Endodermal cell (in vitro differentiated cells): ENCODE data around the gene TANK. TPM values are rescaled to one million over a fixed set of nuclear protein-coding genes. Genes with fewer than 3 reads are reported as not detected.
"Not testable (repeated sequence)": the region's sequence is repeated elsewhere in the genome, so short reads cannot be mapped to it uniquely, and the experiment has no call there.

Experiments used
- DNase-seq: peaks from one replicate; pipeline ENCODE4 v3.0.0-alpha.2; 2017
- H3K27ac ChIP-seq: 2 replicates; pipeline ENCODE4 v1.5.1; 2013; ENCODE audit warnings: mild to moderate bottlenecking, low read depth, low read length, moderate library complexity
- H3K27me3 ChIP-seq: 2 replicates; pipeline ENCODE4 v1.6.1; 2013; ENCODE audit warnings: mild to moderate bottlenecking, low read length, moderate library complexity; ENCODE audit not compliant: insufficient read depth, control insufficient read depth, poor library complexity, severe bottlenecking
- H3K36me3 ChIP-seq: 2 replicates; pipeline ENCODE4 v1.7.0; 2013; ENCODE audit warnings: mild to moderate bottlenecking, low read length, moderate library complexity; ENCODE audit not compliant: control insufficient read depth, insufficient read depth
- H3K4me1 ChIP-seq: one replicate; pipeline ENCODE4 v1.7.0; 2013; ENCODE audit warnings: low read length; ENCODE audit not compliant: control insufficient read depth, insufficient read depth
- H3K4me3 ChIP-seq: 2 replicates; pipeline ENCODE4 v1.5.1; 2013; ENCODE audit warnings: mild to moderate bottlenecking, low read length, moderate library complexity
- H3K9ac ChIP-seq: 2 replicates; pipeline ENCODE4 v1.6.1; 2013; ENCODE audit warnings: mild to moderate bottlenecking, low read length, moderate library complexity; ENCODE audit not compliant: poor library complexity, severe bottlenecking; ENCODE audit errors: extremely low read depth
- H3K9me3 ChIP-seq: 2 replicates; pipeline ENCODE4 v1.6.1; 2013; ENCODE audit warnings: mild to moderate bottlenecking, low read length, moderate library complexity; ENCODE audit not compliant: control insufficient read depth
- H3K27ac Mint-ChIP-seq: 2 replicates; pipeline ENCODE4 v1.8.0; 2020; ENCODE audit warnings: mixed read lengths
- H3K27me3 Mint-ChIP-seq: 2 replicates; pipeline ENCODE4 v1.8.0; 2021; ENCODE audit warnings: mild to moderate bottlenecking, mixed read lengths; ENCODE audit not compliant: insufficient read depth
- H3K36me3 Mint-ChIP-seq: 2 replicates; pipeline ENCODE4 v1.8.0; 2020; ENCODE audit warnings: low read depth, mixed read lengths
- H3K4me1 Mint-ChIP-seq: 2 replicates; pipeline ENCODE4 v1.8.0; 2020; ENCODE audit warnings: mixed read lengths
- H3K4me3 Mint-ChIP-seq: 2 replicates; pipeline ENCODE4 v1.8.0; 2020; ENCODE audit warnings: mild to moderate bottlenecking, moderate library complexity, mixed read lengths
- H3K9me3 Mint-ChIP-seq: 2 replicates; pipeline ENCODE4 v1.8.0; 2020; ENCODE audit warnings: mild to moderate bottlenecking, mixed read lengths
- CTCF ChIP-seq: fragments of 200-600 bp; sonication (generic); conservative IDR thresholded peaks from 2 replicates; pipeline ENCODE4 v1.5.0; 2021; ENCODE audit warnings: antibody characterized with exemption, mild to moderate bottlenecking
- WGBS, 2 experiments: methylation state at CpG; one replicate each; pipeline versions ENCODE4 v1.1.5 to v1.1.7; 2013; ENCODE audit warnings: missing lambda C conversion rate in 2 of 2, mixed read lengths in 1 of 2; ENCODE audit not compliant: insufficient coverage in 1 of 2, insufficient read length in 1 of 2; 5-methylcytosine and 5-hydroxymethylcytosine counted together
- total RNA-seq, 2 donors: library from RNA; stranded (reverse); fragmentation: NEBNext Ultra II Directional in 1 of 2; extraction: Animal tissue kit (Norgen Biotek cat#: 25700) in 1 of 2; gene quantifications; 2 replicates in 1 of 2; 3 replicates in 1 of 2; pipeline ENCODE4 v1.2.1, GENCODE V29; 2021

TANK gene
- total RNA-seq, 2 donors from 2014 or later = 22.4 to 33.2 TPM

- 95% methylated on average over 1 of the region's 1 CpG; no CpG with 5 or more reads in 1 of the 2 experiments for WGBS, 2 experiments
- H3K4me3 ChIP-seq = no peak overlapping the region
- peaks cover 6% of the 10 kb centered on the region for H3K9me3 Mint-ChIP-seq
- H3K4me1 ChIP-seq = no peaks in the 10 kb centered on the region
- H3K4me1 Mint-ChIP-seq = peaks cover 5% of the 10 kb centered on the region
- H3K27me3 Mint-ChIP-seq = no peaks in the 10 kb centered on the region
- no peak for TF ChIP-seq CTCF
- no peak for DNase-seq
- peaks cover 39% of the 10 kb centered on the region for H3K36me3 ChIP-seq
- H3K9me3 ChIP-seq = peaks cover 18% of the 10 kb centered on the region
- H3K9ac ChIP-seq = no peak overlapping the region
- no peak overlapping the region for H3K27ac ChIP-seq
- H3K4me3 Mint-ChIP-seq = no peak overlapping the region
- H3K36me3 Mint-ChIP-seq = peaks cover 51% of the 10 kb centered on the region
- H3K27me3 ChIP-seq = no peaks in the 10 kb centered on the region
- no peak overlapping the region for H3K27ac Mint-ChIP-seq
These were observed 17.7 kb downstream of the TANK start for GRCh38 chr2:161177969-161178368.

DNA sequence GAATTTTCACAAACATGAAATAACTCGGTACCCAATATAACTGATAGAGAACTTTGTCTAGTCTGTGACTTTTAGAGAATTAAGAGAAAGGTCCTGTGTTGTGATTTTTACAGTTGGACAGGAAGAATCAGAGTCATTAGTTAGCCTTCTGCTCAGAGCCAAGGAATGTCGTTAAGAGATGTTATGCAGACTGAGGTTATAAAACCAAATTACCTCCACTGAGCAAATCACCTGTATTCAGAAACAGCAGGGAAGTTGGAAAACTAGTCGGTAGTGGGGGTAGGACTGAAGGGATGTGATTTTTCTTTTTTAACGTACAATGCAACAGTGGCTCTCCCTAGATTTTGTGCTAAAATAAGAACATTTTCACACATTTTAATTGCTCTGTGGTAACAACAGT lies 18.5 kb downstream of the TANK start:
- H3K36me3 Mint-ChIP-seq = peaks cover 51% of the 10 kb centered on the region
- H3K27me3 Mint-ChIP-seq = no peaks in the 10 kb centered on the region
- no peak overlapping the region for H3K27ac ChIP-seq
- WGBS, 2 experiments = 93% methylated on average over 4 of the region's 4 CpGs; no CpG with 5 or more reads in 1 of the 2 experiments
- H3K4me3 Mint-ChIP-seq = no peak overlapping the region
- H3K9me3 Mint-ChIP-seq = peaks cover 6% of the 10 kb centered on the region
- H3K36me3 ChIP-seq = peaks cover 41% of the 10 kb centered on the region
- no peak overlapping the region for H3K27ac Mint-ChIP-seq
- peaks cover 18% of the 10 kb centered on the region for H3K9me3 ChIP-seq
- no peak for TF ChIP-seq CTCF
- H3K27me3 ChIP-seq = no peaks in the 10 kb centered on the region
- no peak overlapping the region for H3K4me3 ChIP-seq
- peaks cover 5% of the 10 kb centered on the region for H3K4me1 Mint-ChIP-seq
- no peak for DNase-seq
- H3K9ac ChIP-seq = no peak overlapping the region
- H3K4me1 ChIP-seq = no peaks in the 10 kb centered on the region

GRCh38 chr2:161190050-161190449 lies 29.8 kb downstream of the TANK start:
- Mint-ChIP-seq H3K27me3 (no peaks in the 10 kb centered on the region), H3K27ac (no peak overlapping the region), H3K36me3 (peaks cover 23% of the 10 kb centered on the region), H3K9me3 (no peaks in the 10 kb centered on the region), H3K4me1 (peaks cover 7% of the 10 kb centered on the region), H3K4me3 (no peak overlapping the region)
- no peak overlapping the region for H3K9ac ChIP-seq
- no peaks in the 10 kb centered on the region for H3K9me3 ChIP-seq
- peaks cover 7% of the 10 kb centered on the region for H3K36me3 ChIP-seq
- no peaks in the 10 kb centered on the region for H3K4me1 ChIP-seq
- H3K27ac ChIP-seq = no peak overlapping the region
- no peaks in the 10 kb centered on the region for H3K27me3 ChIP-seq
- no peak for DNase-seq
- TF ChIP-seq CTCF = no peak
- no peak overlapping the region for H3K4me3 ChIP-seq

- WGBS, 2 experiments = 94 to 95% methylated on average over 4 of the region's 4 CpGs
- not testable (repeated sequence) for H3K4me3 Mint-ChIP-seq
- H3K36me3 Mint-ChIP-seq = peaks cover 25% of the 10 kb centered on the region
These were observed 35.4 kb downstream of the TANK start for GRCh38 chr2:161195602-161196001.

More at GRCh38 chr2:161195602-161196001, 35.4 kb downstream of the TANK start:
- not testable (repeated sequence) for H3K4me1 ChIP-seq, H3K27me3 Mint-ChIP-seq, H3K4me1 Mint-ChIP-seq, H3K27me3 ChIP-seq, H3K9me3 Mint-ChIP-seq, DNase-seq, H3K9me3 ChIP-seq, H3K4me3 ChIP-seq, H3K27ac Mint-ChIP-seq, H3K27ac ChIP-seq, H3K9ac ChIP-seq
- peaks cover 27% of the 10 kb centered on the region for H3K36me3 ChIP-seq
